GM11168 (cell line): ENCODE measurements around the gene CST8.
"Not testable (repeated sequence)": the region's sequence is repeated elsewhere in the genome, so short reads cannot be mapped to it uniquely, and the experiment has no call there.

Experiments used
- in situ Hi-C: fragments of 300-500 bp; cut with MboI; formaldehyde crosslinking; loops from one replicate; pipeline ENCODE4 v1.12.0; 2022; ENCODE audit warnings: low sequenced_read_pairs; ENCODE audit not compliant: unreplicated experiment

The CST8 gene

DNA sequence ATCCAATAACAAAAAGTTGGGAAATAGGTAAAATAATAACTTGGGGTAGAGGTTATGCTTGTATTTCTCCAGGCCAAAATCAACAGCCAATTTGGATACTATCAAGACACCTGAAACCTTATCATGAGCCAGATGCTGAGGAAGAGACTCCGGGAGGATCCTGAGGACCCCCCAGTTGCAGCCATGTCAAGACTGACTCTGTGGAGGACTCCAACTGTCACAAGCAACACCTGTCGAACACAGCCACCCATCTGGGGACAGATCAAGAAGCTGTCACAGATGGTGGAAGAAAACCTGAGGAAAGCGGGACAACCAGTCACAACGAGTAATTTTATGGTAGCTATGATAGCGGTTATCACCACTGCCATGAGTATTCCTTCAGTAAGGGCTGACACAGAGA is 18.6 kb upstream of the CST8 start:
- in situ Hi-C loops, result not testable (repeated sequence)

DNA sequence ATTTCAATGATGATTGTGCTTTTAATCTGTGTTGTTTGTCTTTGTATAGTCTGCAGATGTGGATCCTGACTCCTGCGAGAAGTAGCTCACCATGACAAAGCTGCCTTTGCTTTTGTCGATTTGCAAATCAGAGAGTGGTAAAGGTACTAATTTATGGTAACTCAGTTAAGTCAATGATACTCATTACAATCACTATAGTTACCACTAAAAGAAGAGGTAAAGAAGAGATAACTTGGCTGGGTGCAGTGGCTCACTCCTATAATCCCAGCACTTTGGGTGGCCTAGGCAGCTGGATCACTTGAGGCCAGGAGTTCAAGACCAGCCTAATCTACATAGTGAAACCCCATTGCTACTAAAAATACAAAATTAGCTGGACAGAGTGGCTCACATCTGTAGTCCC is 17.6 kb upstream of the CST8 start:
- in situ Hi-C loops, result not testable (repeated sequence)

DNA sequence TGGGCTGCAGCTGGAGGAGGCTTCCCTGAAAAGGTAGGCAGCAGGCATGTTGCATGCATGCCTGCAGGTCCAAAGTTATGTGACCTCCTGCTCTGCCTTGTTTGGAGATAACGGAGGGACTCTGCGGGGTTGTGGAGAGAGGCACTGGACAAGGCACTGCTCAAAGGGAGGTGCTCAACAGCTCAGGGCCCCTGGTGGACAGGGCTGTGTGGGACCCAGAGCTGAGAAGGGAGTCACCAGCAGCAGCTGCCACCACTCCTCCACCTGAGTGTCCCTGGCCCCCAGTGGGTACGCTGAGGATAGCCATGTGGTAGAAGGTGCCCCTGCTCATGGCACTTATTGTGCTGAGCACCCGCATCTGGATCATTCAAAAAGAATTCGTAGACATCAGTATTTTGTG is 15.5 kb upstream of the CST8 start:
- in situ Hi-C loops, result no loop called here

DNA sequence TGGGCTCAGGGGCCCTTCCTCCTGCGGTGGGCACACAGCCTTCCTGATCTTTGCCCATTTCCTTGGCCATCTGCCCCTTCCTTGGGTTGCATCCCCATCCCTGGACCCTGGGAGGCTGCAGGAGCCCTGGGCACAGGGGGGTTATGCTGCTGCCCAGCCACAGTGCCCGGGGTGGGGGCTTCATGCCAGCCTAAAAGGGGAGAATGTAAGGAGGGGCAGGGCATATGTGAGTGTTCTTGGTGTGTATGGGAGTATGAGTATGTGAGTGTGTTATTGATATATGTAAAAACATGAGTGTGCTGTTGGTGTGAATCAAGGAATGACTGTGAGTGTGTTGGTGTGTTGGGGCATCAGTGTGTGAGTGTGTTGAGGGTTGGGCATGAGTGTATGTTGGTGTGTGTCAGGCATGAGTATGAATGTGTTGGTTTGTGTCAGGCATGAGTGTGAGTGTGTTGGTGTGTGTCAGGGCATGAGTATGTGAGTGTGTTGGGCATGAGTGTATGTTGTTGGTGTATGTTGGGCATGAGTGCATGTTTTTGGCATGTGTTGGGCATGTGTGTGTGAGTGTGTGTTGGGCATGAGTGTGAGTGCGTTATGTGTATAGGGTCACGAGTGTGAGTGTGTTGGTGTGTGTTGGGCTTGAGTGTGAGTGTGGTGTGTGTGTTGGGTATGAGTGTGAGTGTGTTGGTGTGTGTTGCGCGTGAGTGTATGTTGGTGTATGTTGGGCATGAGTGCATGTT is 14.7 kb upstream of the CST8 start:
- in situ Hi-C loops, result no loop called here

DNA sequence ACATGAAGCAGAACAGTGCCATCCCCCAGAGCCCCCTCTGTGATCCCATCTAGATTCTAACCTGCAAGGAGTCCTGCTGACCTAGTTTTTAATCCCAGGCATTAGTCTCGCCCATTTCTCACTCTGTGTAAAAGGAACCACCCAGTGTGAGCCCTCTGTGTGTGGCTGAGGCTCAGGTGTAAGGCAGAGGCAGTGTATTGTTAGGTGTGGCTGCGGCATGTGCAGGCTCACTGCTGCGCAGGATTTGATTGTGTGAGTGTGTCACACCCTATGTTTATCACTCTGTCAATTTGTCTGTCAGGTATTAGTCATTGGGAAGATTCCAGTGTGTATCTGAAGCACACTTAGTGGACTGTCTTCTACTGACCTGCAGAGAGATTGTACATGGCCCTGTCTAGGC is 13.7 kb upstream of the CST8 start:
- in situ Hi-C loops, result no loop called here

DNA sequence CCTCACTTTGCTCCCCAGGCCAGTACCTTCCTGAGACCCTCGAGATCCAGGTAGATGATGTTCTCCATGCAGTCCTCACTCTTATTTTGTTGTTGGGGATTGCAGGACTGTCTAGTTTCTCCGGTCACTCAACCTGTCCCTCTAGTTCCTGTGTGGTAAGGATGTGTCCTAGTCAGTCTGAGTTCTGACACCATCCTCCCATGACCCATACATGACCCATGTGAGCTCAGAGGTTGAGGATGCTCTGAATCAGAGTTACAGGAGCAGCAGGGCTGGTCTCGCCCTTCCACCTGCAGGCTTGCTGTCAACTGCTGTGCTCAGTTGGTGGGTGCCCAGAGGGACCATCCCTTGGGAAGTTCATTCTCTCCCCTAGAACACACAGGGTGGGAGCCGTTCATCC is 11.9 kb upstream of the CST8 start:
- in situ Hi-C loops, result no loop called here

DNA sequence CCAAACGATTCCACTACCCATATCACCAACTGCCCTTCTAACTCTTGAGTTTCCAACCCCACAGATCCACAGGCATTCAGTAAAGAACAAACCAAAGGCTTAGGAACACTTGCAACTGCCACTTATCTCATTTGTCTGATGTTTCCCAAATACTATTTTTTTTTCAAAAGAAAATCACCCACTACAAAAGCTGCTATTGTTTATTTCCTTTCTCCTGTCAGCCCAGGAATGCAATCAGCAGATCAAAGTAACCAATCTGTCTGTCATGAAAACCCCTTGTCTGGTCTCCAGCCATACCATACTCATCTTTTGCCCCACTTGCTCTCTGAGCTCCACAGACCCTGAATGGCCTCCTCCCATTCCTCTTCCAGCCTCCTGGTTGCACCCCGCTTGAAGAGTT is 8.8 kb upstream of the CST8 start:
- in situ Hi-C loops, result no loop called here

DNA sequence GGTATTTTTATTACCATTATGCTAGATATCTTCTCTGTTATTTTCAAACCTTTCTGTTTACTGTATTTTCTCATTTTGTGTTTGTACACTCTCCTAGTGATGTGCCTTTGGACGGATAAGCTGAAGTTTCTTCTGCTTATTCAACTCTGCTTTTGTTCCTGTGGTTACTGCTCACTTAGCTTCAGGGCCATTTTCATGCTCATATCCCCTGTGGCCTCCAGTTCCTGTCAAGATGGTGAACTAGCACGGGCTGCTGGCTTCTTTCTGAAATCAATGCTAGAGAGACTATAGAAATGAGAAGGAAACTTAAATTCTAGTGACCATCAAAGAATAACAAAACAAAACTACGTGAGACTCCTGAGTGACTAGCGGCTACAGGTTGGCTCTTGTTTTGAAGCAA is 6.8 kb upstream of the CST8 start:
- in situ Hi-C loops, result no loop called here

DNA sequence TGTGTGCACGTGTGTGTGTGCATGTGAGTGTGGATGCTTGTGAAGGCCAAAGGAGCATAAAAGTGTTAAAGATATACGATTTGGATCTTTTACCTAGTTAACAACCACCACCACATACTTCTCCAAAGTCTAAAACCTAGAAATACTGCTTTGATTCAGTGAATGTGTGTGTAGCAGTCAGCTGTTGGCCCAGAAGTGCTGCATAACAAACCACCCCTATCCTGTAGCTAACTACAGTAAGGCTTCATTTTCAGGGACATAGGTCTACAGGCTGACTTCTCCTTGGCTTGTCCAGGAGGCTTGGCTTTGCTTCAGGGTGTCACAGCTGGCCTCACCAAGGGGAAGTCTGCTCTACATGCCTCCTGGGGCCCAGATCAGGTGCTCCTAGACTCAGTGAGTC is 2.4 kb upstream of the CST8 start:
- in situ Hi-C loops, result no loop called here

DNA sequence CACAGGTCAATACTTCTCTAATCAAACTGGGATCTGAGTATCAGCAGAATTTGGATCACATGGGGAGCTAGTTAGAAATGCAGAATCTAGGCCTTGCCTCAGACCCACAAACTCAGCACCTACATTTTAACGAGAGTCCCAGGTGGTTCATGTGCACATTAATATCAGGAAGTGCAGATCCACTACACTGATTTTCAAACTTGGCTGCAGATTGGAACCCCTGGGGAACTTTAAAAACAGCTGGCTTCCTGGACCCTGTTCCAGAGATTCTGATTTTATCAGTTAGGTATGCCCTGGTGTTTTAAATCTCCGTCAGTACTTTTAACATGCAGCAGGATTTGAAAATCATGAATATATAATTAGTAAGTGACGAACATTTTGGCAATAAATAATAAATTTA is 1.9 kb upstream of the CST8 start:
- in situ Hi-C loops, result no loop called here

DNA sequence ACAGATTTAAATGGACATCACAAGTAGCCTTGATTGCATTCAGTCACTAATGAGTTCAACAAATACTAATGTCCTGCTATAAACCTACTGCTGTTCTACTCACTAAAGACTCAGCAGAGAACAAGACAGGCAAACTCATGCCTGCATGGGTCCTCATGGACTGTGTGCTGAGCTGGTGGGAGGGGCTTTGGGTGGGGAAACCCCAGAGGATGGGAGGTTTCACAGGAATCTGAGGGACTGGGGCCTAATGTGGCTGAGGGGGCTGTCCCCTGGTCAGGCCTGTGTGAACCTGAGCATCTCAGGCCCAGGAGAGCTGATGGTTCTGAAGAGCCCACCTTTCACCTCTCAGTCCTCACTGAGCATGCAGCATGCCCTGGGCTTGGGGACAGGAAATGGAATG is 1.4 kb downstream of the CST8 start:
- in situ Hi-C loops, result loop anchor here (10.0 kb wide), 1 partner anchor 73 kb away; the partner anchor contains the start of gene CST9L

DNA sequence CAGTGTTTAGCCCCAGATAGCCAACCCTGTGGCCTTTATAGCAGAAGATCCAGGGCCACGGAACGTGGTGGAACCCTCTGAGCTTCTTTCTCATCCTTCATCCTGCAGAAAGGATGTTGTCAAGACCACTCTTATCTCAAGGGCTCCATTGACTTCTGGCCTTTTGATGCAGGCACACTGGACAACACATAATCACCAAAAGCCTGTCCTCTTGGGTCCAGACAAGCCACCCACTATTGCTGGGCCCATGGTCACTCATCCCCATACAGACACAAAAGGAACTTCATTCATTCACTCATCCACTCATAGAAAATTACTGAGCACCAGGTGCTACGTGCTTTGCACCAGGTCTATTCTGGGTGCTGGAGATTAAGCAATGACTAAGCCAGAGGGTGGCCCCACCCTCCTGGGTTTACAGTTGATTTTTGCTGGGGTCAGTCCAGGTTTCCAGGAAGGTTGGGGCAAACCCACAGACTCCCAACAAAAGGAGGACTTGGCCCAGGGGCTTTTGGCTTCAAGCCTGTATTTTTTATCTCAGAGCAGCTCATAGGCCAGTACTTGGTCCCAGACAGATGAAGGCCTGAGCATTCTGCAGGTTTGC is 2.4 kb downstream of the CST8 start:
- in situ Hi-C loops, result loop anchor here (10.0 kb wide), 1 partner anchor 72 kb away; the partner anchor contains the start of gene CST9L

DNA sequence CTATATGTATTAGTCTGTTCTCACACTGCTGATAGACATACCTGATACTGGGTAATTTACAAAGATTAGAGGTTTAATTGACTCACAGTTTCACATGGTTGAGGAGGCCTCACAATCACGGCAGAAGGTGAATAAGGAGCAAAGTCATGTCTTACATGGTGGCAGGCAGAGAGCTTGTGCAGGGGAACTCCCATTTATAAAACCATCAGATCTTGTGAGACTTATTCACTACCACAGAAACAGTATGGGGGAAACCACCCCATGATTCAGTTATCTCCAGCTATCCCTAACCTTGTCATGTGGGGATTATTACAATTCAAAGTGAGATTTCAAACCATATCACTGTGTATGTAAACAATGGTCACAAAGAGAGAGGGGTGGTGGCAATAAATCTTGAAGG is 6.6 kb downstream of the CST8 start:
- in situ Hi-C loops, result loop anchor here (10.0 kb wide), 1 partner anchor 67 kb away; the partner anchor contains the start of gene CST9L

DNA sequence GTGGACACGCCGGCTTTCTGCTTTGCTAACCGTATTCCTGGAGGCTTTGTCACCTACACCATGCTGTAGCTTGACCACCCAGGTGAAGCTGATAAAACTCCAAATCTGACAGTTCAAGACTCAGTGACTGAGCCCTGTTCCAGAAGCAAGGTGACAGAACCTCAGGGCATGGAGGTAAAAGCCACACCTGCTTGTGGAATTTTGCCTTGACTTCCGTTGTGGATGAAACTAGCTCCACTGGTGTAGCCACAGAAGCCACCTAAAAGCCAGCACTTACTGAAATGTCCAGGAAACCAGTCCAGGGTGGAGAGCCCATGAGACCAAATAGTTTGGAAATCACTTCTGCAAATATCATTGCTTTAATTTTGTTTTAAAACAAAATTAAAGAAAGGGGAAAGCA is 11.0 kb downstream of the CST8 start:
- in situ Hi-C loops, result no loop called here

DNA sequence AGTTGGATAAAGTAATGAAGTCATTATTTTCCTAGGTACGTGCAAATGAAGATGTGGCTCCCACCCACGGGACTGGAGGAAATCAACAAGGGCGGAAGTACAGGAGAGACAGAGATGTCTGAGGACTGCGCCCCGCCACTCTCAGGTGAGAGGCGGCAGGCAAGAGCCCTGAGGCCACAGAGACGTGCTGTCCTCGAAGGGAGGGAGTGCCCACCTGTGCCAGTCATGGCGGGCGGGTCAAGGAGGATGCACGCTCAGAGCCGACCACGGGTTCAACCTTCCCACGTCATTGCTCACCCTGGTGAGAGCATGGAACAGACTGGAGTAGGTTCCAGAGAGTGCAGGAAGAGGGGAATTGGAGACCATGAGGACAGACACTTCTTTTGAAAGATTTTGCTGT is 12.7 kb downstream of the CST8 start:
- in situ Hi-C loops, result no loop called here

DNA sequence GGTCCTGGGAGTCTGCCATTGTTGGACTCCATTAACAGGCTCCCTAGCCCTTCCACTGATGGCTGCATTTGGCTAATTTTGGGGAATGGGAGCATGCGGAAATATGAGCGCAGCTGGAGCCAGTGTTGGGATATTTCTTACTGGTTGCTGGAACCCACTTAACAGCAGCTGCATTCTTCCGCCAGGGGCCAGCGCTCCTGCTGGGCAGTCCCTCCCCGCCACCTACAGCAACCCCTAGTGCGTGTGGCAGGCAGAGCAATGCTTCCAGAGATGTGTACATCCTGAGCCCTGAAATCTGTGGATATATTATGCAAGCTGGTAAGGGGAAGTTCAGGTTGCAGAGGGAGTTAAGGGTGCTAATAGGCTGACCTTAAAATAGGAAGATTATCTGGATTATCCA is 16.4 kb downstream of the CST8 start:
- in situ Hi-C loops, result no loop called here

DNA sequence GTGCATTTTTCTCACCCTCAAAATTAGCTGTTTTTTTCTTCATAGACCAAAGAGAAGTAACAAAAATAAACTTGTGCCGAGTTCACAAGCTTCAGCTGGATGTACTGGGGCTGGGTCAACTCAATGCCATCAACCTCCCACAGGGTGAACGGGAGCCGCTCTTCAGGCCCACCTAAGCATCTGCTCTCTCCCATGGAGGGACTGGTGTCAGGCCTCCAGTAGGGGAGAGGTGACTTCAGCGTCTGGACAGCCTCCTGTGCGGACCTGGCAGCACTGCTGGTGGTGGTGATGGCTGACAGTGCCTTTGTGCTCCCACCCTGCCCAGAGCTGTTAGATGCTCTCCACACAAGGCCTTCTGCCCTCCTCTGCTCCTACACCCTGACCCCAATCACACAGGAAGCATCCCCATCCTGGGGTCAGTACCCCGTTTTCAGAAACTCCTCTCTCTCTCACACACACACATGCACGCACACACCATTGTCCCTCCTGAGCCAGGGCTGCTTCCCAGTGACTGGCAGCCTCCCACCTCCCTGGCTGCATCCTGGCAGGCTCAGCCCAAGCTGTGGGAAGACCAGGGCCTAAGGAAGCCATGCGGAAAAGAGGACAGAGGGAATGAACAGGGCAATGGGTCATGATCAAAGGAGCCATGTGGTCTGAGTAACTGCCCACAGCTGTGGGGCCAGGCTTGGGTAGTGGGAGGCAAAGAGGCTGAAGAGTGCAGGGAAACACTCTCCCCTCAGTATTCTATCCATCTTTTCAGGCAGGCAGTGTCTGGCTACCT is 17.7 kb downstream of the CST8 start:
- in situ Hi-C loops, result no loop called here

DNA sequence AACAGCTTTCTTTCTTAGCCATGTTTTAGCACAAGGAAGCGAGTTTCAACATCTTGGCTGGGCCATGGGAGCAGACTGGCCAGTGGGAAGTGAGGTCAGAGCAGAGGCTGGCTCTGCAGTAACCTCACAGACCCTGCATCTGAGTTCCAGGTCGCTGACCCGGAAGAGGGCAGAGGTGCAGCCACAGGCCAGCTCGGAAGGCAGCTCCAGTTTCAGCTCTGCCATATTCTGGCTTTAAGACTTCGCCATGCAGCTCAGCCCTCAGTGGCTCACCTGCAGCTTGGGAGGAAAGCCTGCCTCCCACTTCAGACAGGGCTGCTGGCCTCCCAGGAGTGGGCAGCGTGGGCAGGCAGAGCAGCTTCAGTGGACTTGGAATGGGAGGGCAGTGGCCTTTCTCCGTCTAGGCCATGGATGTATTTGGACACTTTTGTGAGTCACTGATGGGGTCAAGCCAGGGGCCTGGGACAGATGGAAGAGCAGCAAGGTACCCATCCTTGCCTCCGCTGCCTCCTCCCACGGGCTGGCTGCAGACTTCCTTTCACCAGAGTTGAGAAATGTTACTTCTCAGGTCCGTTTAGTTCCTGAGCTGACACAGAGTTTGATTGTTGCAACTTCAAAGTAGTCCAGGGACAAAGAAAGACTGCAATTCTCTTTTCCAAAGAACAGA is 18.5 kb downstream of the CST8 start:
- in situ Hi-C loops, result no loop called here

DNA sequence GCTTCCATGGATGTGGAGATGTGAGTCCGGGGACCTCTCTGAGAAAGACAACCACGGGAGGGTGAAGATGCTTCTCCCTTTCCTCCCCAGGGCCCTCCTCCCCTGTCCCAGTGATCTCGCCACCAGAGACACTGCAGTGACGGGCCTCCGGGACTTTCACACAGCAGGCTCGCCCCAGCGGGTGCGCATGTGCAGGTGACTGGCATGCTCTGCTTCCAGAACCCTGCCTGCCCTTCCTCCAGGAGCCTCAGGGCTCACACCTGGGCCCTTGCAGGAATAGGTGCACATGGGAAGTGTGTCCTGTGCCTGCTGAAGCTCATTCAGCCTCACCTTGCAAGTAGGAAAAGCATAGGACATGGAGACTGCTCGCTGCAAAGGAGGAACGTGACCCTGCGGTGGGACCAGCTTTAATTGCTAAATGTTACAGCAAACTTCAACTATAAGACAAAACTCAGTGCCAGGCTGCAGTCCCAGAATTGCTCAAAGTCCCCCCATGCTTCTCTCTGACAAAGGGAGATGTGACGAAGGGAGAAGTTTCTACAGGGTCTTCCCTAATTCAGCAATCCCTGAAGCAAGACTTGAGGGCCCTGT is 19.2 kb downstream of the CST8 start:
- in situ Hi-C loops, result no loop called here

DNA sequence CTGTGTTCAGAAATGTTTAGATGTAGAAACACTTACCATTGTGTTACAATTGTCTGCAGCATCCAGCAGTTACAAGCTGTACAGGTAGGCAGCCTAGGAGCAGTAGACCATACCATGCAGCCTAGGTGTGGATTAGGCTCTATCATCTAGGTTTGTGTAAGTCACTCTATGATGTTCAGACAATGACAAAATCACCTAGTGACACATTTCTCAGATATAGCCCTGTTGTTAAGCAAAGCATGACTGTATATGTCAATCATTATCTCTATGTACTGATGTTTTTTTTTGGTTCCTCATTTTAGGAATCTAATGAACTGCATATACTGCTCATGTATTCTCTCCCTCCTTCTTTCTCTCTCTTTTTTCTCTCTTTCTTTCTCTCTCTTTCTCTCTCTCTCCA is 22.2 kb downstream of the CST8 start:
- in situ Hi-C loops, result no loop called here
